CD4-positive, alpha-beta memory T cell (primary cell): ENCODE measurements around the gene SLC8A3. TPM values are rescaled to one million over a fixed set of nuclear protein-coding genes. Genes with fewer than 3 reads are reported as not detected.

Experiments used
- CTCF ChIA-PET: fragments of 350-600 bp; sonication (Branson Sonifier 250); formaldehyde crosslinking; loops from one replicate; lab custom pipeline; 2021; ENCODE audit warnings: inconsistent platforms; ENCODE audit not compliant: partially characterized antibody; lab: Charles Lee
- POLR2A ChIA-PET: fragments of 350-600 bp; sonication (Branson Sonifier 250); formaldehyde crosslinking; loops from one replicate; lab custom pipeline; 2021; ENCODE audit not compliant: partially characterized antibody; lab: Charles Lee
- DNase-seq, 5 donors: peaks; one replicate each; pipeline versions ENCODE4 v3.0.0 to v3.0.0-alpha.2; 2020 to 2022; ENCODE audit warnings: mixed read lengths in 1 of 5
- H3K27ac ChIP-seq: one replicate; pipeline ENCODE4 v1.7.0; 2013; ENCODE audit warnings: low read depth, low read length
- H3K27me3 ChIP-seq: 2 replicates; pipeline ENCODE4 v1.7.0; 2013; ENCODE audit warnings: mild to moderate bottlenecking, low read length, moderate library complexity; ENCODE audit not compliant: insufficient read depth
- H3K36me3 ChIP-seq: 2 replicates; pipeline ENCODE4 v1.7.0; 2013; ENCODE audit warnings: mild to moderate bottlenecking, low read length, moderate library complexity; ENCODE audit not compliant: insufficient read depth
- H3K4me1 ChIP-seq: 2 replicates; pipeline ENCODE4 v1.7.0; 2013; ENCODE audit warnings: mild to moderate bottlenecking, low read length, moderate library complexity; ENCODE audit not compliant: insufficient read depth
- H3K4me3 ChIP-seq, 2 donors: one replicate each; pipeline ENCODE4 v1.7.0; 2013; ENCODE audit warnings: low read length in 2 of 2, mild to moderate bottlenecking in 1 of 2
- H3K9me3 ChIP-seq, 2 donors: one replicate each; pipeline ENCODE4 v1.7.0; 2013; ENCODE audit warnings: low read length in 2 of 2, control low read depth in 1 of 2; ENCODE audit not compliant: control insufficient read depth in 1 of 2
- H3K27ac Mint-ChIP-seq, 7 donors: one replicate each; pipeline ENCODE4 v1.8.0; 2020 to 2021; ENCODE audit warnings: mixed read lengths in 7 of 7, mild to moderate bottlenecking in 6 of 7, inconsistent platforms in 3 of 7, moderate library complexity in 3 of 7
- H3K27me3 Mint-ChIP-seq, 2 donors: one replicate each; pipeline ENCODE4 v1.8.0; 2020 to 2021; ENCODE audit warnings: mixed read lengths in 2 of 2
- H3K36me3 Mint-ChIP-seq, 2 donors: one replicate each; pipeline ENCODE4 v1.8.0; 2020 to 2021; ENCODE audit warnings: mixed read lengths in 2 of 2, inconsistent platforms in 1 of 2, mild to moderate bottlenecking in 1 of 2
- H3K4me1 Mint-ChIP-seq, 4 donors: one replicate each; pipeline ENCODE4 v1.8.0; 2020 to 2021; ENCODE audit warnings: mixed read lengths in 4 of 4, mild to moderate bottlenecking in 1 of 4
- H3K4me3 Mint-ChIP-seq, 8 donors: one replicate each; pipeline ENCODE4 v1.8.0; 2020 to 2021; ENCODE audit warnings: mixed read lengths in 8 of 8, mild to moderate bottlenecking in 7 of 8, moderate library complexity in 6 of 8, inconsistent platforms in 3 of 8
- H3K9me3 Mint-ChIP-seq, 8 donors: one replicate each; pipeline ENCODE4 v1.8.0; 2020 to 2021; ENCODE audit warnings: mixed read lengths in 8 of 8, mild to moderate bottlenecking in 5 of 8, inconsistent platforms in 3 of 8, moderate library complexity in 1 of 8
- intact Hi-C: fragments of 100-400 bp; cut with micrococcal nuclease; formaldehyde crosslinking; loops from one replicate; pipeline ENCODE4 v1.15.1; 2023
- polyA plus RNA-seq, 2 donors: library from polyadenylated mRNA; unstranded; fragments of 300-500 nt; fragmentation: Illumina TruSeq; gene quantifications; one replicate each; pipeline ENCODE4 v1.2.3, GENCODE V29; 2021
- total RNA-seq, 2 experiments: library from RNA; stranded (reverse); gene quantifications; one replicate each; pipeline ENCODE4 v1.2.3, GENCODE V29; 2021

Gene SLC8A3
- total and polyA plus RNA-seq, 4 experiments from 2014 or later, result not detected

DNA sequence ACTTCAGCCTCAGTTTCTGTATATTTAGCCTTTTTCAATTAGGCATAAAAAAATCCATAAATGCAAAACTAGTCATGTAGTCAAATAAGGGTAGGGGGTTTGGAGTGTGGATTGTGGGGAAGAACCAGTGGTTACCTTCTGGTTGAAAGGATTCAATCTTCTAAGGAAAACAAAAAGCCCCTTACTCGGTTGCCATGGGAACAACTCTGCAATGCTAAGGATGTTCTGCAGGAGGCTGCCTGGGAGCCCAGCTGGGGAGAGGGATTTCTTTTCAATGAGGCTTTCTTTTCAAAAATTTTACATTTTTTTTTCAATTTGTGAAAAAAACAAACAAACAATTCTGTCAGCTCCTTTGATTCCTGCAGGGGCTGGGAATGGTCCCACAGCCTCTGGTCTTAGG, 67.2 kb downstream of the SLC8A3 start:
- CTCF ChIA-PET, result no interaction called here
- H3K36me3 Mint-ChIP-seq, result no peaks in the 10 kb centered on the region
- no peak overlapping the region for H3K27ac Mint-ChIP-seq

DNA sequence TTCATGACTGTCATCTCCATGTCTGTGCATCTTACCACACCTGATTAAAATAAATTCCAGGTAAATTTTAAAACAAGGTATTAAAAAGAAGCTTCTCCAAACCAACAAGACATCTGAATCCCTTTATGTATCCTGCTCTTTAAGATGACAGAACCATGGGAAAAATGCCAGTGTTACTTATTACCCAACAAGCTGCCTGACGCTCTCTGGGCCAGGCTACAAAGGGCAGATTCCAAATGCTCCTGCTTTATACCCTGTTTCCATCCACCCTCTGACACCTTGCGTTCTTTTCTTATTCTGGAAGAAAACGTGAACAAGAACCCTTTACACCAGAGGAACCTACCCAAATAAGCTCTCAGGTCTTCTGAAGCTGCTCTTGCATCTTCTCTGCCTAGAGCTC, 70.7 kb downstream of the SLC8A3 start:
- no peak overlapping the region for H3K4me3 ChIP-seq
- no peaks in the 10 kb centered on the region for H3K36me3 Mint-ChIP-seq
- H3K4me1 Mint-ChIP-seq, result no peaks in the 10 kb centered on the region
- H3K27me3 Mint-ChIP-seq, result peaks cover 4 to 15% of the 10 kb centered on the region in 2 donors
- H3K36me3 ChIP-seq, result no peaks in the 10 kb centered on the region
- intact Hi-C loops, result no loop called here
- H3K4me1 ChIP-seq, result no peaks in the 10 kb centered on the region
- no peak for DNase-seq
- no peaks in the 10 kb centered on the region for H3K9me3 Mint-ChIP-seq
- ChIA-PET CTCF (no interaction called here), POLR2A (no interaction called here)
- H3K4me3 Mint-ChIP-seq, result no peak overlapping the region
- no peak overlapping the region for H3K27ac ChIP-seq
- no peaks in the 10 kb centered on the region for H3K9me3 ChIP-seq
- no peaks in the 10 kb centered on the region for H3K27me3 ChIP-seq
- H3K27ac Mint-ChIP-seq, result no peak overlapping the region

More for the DNA sequence above, 67.2 kb downstream of the SLC8A3 start:
- Mint-ChIP-seq H3K27me3 (peaks cover 6 to 18% of the 10 kb centered on the region in 2 donors), H3K4me3 (no peak overlapping the region), H3K4me1 (no peaks in the 10 kb centered on the region), H3K9me3 (peaks cover 0 to 2% (median 0%) of the 10 kb centered on the region in 8 donors)
- POLR2A ChIA-PET, result no interaction called here
- Histone ChIP-seq H3K27me3 (no peaks in the 10 kb centered on the region), H3K27ac (no peak overlapping the region), H3K4me1 (no peaks in the 10 kb centered on the region), H3K4me3 (no peak overlapping the region), H3K9me3 (no peaks in the 10 kb centered on the region), H3K36me3 (no peaks in the 10 kb centered on the region)
- DNase-seq, result no peak
- intact Hi-C loops, result no loop called here

DNA sequence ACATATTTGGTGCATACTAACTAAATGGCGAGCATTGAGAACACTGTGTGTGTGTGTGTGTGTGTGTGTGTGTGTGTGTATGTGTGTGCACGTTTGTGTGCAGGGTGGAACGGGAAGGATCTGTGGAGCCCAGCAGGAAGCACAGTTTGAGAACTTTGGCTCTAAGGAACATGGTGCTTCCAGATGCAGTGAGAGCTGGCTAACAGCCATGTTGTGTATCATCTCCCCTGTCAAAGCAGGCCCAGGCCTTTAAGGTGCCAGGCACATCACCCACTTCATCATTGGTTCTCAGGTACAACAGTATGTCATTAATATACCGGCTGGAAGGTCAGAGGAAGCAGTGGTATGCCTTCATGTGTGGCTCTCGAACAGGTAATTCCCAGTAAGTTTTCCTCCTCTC, 72.5 kb downstream of the SLC8A3 start:
- H3K4me3 Mint-ChIP-seq, result no peak overlapping the region
- Histone ChIP-seq H3K9me3 (no peaks in the 10 kb centered on the region), H3K4me1 (no peaks in the 10 kb centered on the region), H3K27me3 (no peaks in the 10 kb centered on the region), H3K36me3 (no peaks in the 10 kb centered on the region), H3K4me3 (no peak overlapping the region), H3K27ac (no peak overlapping the region)
- DNase-seq, result no peak
- intact Hi-C loops, result no loop called here
- ChIA-PET POLR2A (no interaction called here), CTCF (interaction anchor here (1.0 kb wide), 1 partner anchor 10 kb away, joined by 3 read pairs; no protein-coding TSS in a partner anchor)
- no peaks in the 10 kb centered on the region for H3K4me1 Mint-ChIP-seq
- H3K27me3 Mint-ChIP-seq, result peaks cover 14 to 24% of the 10 kb centered on the region in 2 donors
- no peak overlapping the region for H3K27ac Mint-ChIP-seq
- no peaks in the 10 kb centered on the region for H3K36me3 Mint-ChIP-seq
- H3K9me3 Mint-ChIP-seq, result peaks cover 0 to 5% (median 0%) of the 10 kb centered on the region in 8 donors

DNA sequence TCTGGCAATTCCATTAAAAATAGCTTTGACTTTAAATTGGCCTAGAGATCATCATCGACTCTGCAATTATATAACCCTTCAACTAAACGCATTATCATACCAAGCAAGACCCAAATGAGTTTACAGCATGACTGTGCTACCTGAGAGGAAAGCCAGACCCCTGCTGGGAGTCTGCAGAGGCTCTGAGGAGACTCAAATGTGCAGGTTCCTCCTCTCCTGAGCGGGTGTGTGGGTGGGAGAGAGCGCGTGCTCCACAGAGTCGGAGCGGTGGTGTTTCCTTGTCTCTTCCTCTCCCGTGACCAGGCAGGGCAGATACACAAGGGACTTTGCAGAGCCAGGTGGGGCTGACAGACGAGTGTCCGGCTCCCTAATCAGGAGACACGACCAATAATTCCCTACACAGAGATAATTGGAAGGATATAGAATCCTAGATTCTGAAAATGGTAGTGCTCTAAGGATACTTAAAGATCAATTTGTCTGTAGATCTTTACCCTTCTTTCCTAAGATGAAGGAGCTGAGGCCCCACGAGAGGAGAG, 74.1 kb downstream of the SLC8A3 start:
- H3K4me3 ChIP-seq, result no peak overlapping the region
- no peaks in the 10 kb centered on the region for H3K4me1 ChIP-seq
- ChIA-PET POLR2A (no interaction called here), CTCF (no interaction called here)
- no peaks in the 10 kb centered on the region for H3K27me3 ChIP-seq
- H3K27me3 Mint-ChIP-seq, result peaks cover 17 to 22% of the 10 kb centered on the region in 2 donors
- no peaks in the 10 kb centered on the region for H3K36me3 Mint-ChIP-seq
- no peaks in the 10 kb centered on the region for H3K36me3 ChIP-seq
- intact Hi-C loops, result no loop called here
- no peak overlapping the region for H3K27ac ChIP-seq
- H3K4me3 Mint-ChIP-seq, result no peak overlapping the region
- no peak overlapping the region for H3K27ac Mint-ChIP-seq
- peaks cover 0 to 5% (median 0%) of the 10 kb centered on the region in 8 donors for H3K9me3 Mint-ChIP-seq
- no peak for DNase-seq
- no peaks in the 10 kb centered on the region for H3K9me3 ChIP-seq
- H3K4me1 Mint-ChIP-seq, result no peaks in the 10 kb centered on the region

DNA sequence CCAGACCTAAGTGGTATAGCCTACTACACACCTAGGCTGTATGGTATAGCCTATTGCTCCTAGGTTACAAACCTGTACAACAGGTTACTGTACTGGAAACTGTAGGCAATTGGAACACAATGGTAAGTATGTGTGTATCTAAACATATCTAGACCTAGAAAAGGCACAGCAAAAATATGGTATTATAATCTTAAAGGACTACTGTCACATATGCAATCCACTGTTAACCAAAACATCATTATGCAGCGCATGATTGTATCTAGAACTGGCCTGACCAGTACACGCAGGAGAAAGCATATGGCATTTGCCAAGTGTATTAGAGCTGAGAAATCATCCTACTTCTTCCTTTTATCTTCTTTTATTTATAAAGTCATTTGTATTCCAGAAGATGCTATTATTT, 75.5 kb downstream of the SLC8A3 start:
- POLR2A ChIA-PET, result no interaction called here
- Mint-ChIP-seq H3K36me3 (no peaks in the 10 kb centered on the region), H3K4me3 (no peak overlapping the region), H3K4me1 (no peaks in the 10 kb centered on the region), H3K9me3 (peaks cover 0 to 5% (median 0%) of the 10 kb centered on the region in 8 donors), H3K27ac (no peak overlapping the region), H3K27me3 (peaks cover 17% of the 10 kb centered on the region in 2 donors)
- intact Hi-C loops, result no loop called here
- H3K36me3 ChIP-seq, result no peaks in the 10 kb centered on the region
- no peak for DNase-seq
- CTCF ChIA-PET, result interaction anchor here (0.7 kb wide), 1 partner anchor 1682 kb away, joined by 3 read pairs; no protein-coding TSS in a partner anchor
- H3K27me3 ChIP-seq, result no peaks in the 10 kb centered on the region
- H3K4me1 ChIP-seq, result no peaks in the 10 kb centered on the region
- no peak overlapping the region for H3K27ac ChIP-seq
- H3K9me3 ChIP-seq, result no peaks in the 10 kb centered on the region
- no peak overlapping the region for H3K4me3 ChIP-seq

DNA sequence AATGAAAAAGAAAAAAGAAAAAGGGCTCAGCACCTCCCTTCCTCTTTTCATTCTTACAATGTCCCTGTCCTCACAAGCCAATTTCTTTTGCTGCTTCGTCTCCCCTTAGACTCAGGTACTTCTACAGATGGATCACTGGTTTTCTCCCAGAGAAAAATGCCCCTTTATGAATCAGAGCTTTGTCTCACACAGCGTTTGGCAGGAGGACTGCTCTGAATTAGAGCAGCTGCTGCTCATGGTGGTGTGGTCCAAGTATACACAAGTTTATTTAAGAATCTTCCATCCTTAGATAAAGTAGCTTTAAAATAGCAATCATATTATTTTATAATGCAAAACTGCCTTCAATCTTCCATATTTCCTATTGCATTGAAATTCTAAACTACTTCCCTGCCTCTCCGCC, 80.3 kb downstream of the SLC8A3 start:
- Histone ChIP-seq H3K27me3 (no peaks in the 10 kb centered on the region), H3K9me3 (no peaks in the 10 kb centered on the region), H3K4me3 (no peak overlapping the region), H3K4me1 (no peaks in the 10 kb centered on the region), H3K36me3 (no peaks in the 10 kb centered on the region), H3K27ac (no peak overlapping the region)
- DNase-seq, result no peak
- POLR2A ChIA-PET, result no interaction called here
- Mint-ChIP-seq H3K9me3 (peaks cover 0 to 5% (median 0%) of the 10 kb centered on the region in 8 donors), H3K4me1 (no peaks in the 10 kb centered on the region), H3K4me3 (no peak overlapping the region), H3K27me3 (peaks cover 14 to 20% of the 10 kb centered on the region in 2 donors), H3K36me3 (no peaks in the 10 kb centered on the region), H3K27ac (no peak overlapping the region)
- intact Hi-C loops, result no loop called here
- CTCF ChIA-PET, result no interaction called here

DNA sequence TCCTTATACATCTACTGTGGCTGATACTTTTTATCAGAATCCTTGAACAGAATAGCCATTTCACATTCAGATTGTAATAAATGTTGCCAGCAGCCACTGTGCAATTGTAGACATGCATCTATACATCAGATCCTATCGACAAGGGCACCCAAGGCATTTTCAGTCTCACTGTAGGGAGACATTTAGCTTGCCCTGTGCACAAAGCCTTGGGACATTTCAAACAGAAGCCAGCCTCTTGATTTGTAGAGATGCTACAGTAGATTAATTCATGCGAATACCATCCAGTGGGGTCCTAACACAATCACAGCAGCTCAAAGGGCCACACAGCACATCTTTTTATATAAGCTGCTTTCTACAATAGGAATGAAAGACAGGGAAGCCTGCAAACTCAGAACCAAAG, 81.4 kb downstream of the SLC8A3 start:
- Histone ChIP-seq H3K9me3 (no peaks in the 10 kb centered on the region), H3K27me3 (peaks cover 3% of the 10 kb centered on the region), H3K4me1 (no peaks in the 10 kb centered on the region), H3K36me3 (no peaks in the 10 kb centered on the region), H3K4me3 (no peak overlapping the region), H3K27ac (no peak overlapping the region)
- POLR2A ChIA-PET, result no interaction called here
- Mint-ChIP-seq H3K4me3 (no peak overlapping the region), H3K27ac (no peak overlapping the region), H3K27me3 (peaks cover 14 to 18% of the 10 kb centered on the region in 2 donors), H3K4me1 (no peaks in the 10 kb centered on the region), H3K36me3 (no peaks in the 10 kb centered on the region), H3K9me3 (peaks cover 0 to 5% (median 0%) of the 10 kb centered on the region in 8 donors)
- no peak for DNase-seq
- CTCF ChIA-PET, result no interaction called here
- intact Hi-C loops, result no loop called here
